ENCODE results near the gene PIM1.
"Not testable (repeated sequence)": the region's sequence is repeated elsewhere in the genome, so short reads cannot be mapped to it uniquely, and the experiment has no call there.

The PIM1 gene

GRCh38 chr6:37171970-37172812 lies 2.2 kb downstream of the PIM1 start:
- peak; percentile 65 for DNase-seq

- DNase-seq: no peak
These were observed 3.0 kb downstream of the PIM1 start for GRCh38 chr6:37172912-37173492.

- DNase-seq: no peak
These were observed 3.7 kb downstream of the PIM1 start for GRCh38 chr6:37173493-37174195.

- DNase-seq: no peak
These were observed 4.2 kb downstream of the PIM1 start for GRCh38 chr6:37174196-37174514.

GRCh38 chr6:37174515-37175331 lies 4.8 kb downstream of the PIM1 start:
- DNase-seq: no peak

GRCh38 chr6:37175332-37176267 lies 5.6 kb downstream of the PIM1 start:
- DNase-seq: no peak

GRCh38 chr6:37176268-37177076 lies 6.5 kb downstream of the PIM1 start:
- DNase-seq: no peak

- no peak for DNase-seq
These were observed 7.4 kb downstream of the PIM1 start for GRCh38 chr6:37177077-37177934.

- no peak for DNase-seq
These were observed 8.1 kb downstream of the PIM1 start for GRCh38 chr6:37177935-37178517.

GRCh38 chr6:37180075-37180474 lies 10.1 kb downstream of the PIM1 start:
- DNase-seq: no peak

GRCh38 chr6:37180610-37181009 lies 10.7 kb downstream of the PIM1 start:
- DNase-seq: not testable (repeated sequence)

- DNase-seq: no peak
These were observed 13.0 kb downstream of the PIM1 start for GRCh38 chr6:37182736-37183590.

- not testable (repeated sequence) for DNase-seq
These were observed 16.2 kb downstream of the PIM1 start for GRCh38 chr6:37185949-37186720.

- no peak for DNase-seq
These were observed 17.5 kb downstream of the PIM1 start for GRCh38 chr6:37187321-37188022.

- DNase-seq: no peak
These were observed 19.1 kb downstream of the PIM1 start for GRCh38 chr6:37188962-37189510.

- no peak for DNase-seq
These were observed 20.2 kb downstream of the PIM1 start for GRCh38 chr6:37190159-37190535.

GRCh38 chr6:37192666-37193065 lies 22.7 kb downstream of the PIM1 start:
- no peak for DNase-seq
